Measurements from ENCODE around the gene MYO3B. TPM values are rescaled to one million over a fixed set of nuclear protein-coding genes. Genes with fewer than 3 reads are reported as not detected.

MYO3B gene
- total RNA-seq, 1 experiment from 2014 or later, result 0.63 TPM

DNA sequence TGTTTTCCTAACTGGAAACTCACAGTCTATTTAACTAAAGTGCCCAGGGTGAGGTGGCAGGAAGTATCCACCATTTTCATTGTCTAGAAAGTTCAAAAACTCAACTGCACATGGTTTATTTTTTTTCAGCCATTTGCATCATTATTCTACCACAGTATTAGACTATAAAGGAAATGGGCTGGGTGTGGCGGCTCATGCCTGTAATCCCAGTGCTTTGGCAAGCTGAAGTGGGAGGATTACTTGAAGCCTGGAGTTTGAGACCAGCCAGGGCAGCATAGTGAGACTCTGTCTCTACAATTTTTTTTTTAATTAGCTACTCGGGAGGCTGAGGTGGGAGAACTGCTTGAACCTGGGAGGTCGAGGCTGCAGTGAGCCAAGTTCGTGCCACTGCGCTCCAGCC, 213.8 kb downstream of the MYO3B start:
- H3K9me3 Mint-ChIP-seq, result no peaks in the 10 kb centered on the region
- Histone ChIP-seq H3T11ph (ENCODE audit: low read length) (no peak overlapping the region), H3K4ac (ENCODE audit: low read depth, low read length) (no peak overlapping the region), H3K27ac (ENCODE audit: insufficient read length, low read depth, low read length) (no peak overlapping the region), H3K79me2 (ENCODE audit: insufficient read depth, low read length) (no peaks in the 10 kb centered on the region), H2BK120ac (ENCODE audit: low read depth, low read length, poor library complexity, severe bottlenecking) (no peak overlapping the region), H2BK20ac (ENCODE audit: low read depth, low read length, poor library complexity, severe bottlenecking) (no peak overlapping the region), H3K9ac (ENCODE audit: extremely low read depth, insufficient read length, low read length) (no peak overlapping the region), H3K14ac (ENCODE audit: insufficient read depth, low read length) (no peak overlapping the region), H3K79me1 (ENCODE audit: insufficient read depth, low read depth, low read length, poor library complexity, severe bottlenecking) (no peaks in the 10 kb centered on the region), H3K56ac (ENCODE audit: insufficient read length, low read depth, low read length) (no peak overlapping the region), H2BK5ac (ENCODE audit: insufficient read length, low read length) (no peak overlapping the region), H4K5ac (ENCODE audit: insufficient read length, low read depth, low read length) (no peak overlapping the region), H3K9me3 (ENCODE audit: control insufficient read depth, low read depth, low read length) (no peaks in the 10 kb centered on the region), H3K4me1 (ENCODE audit: insufficient read depth, low read length) (no peaks in the 10 kb centered on the region), H3K23me2 (ENCODE audit: insufficient read length, low read depth, low read length, poor library complexity, severe bottlenecking) (no peaks in the 10 kb centered on the region), H2BK12ac (ENCODE audit: insufficient read length, low read depth, low read length) (no peak overlapping the region), H3K27me3 (ENCODE audit: insufficient read depth, low read length) (no peaks in the 10 kb centered on the region), H3K18ac (ENCODE audit: insufficient read length, low read depth, low read length) (no peak overlapping the region), H2AK5ac (ENCODE audit: insufficient read length, low read length) (no peak overlapping the region), H4K20me1 (ENCODE audit: control insufficient read depth, insufficient read depth, insufficient read length) (no peaks in the 10 kb centered on the region), H4K8ac (replicated peaks; ENCODE audit: insufficient read length, low read depth, low read length) (no peak overlapping the region), H4K91ac (ENCODE audit: insufficient read length, low read depth, low read length) (no peak overlapping the region), H3K4me2 (ENCODE audit: insufficient read depth, insufficient read length, low read length) (no peak overlapping the region), H2BK15ac (ENCODE audit: low read depth, low read length) (no peak overlapping the region), H2AFZ (ENCODE audit: low read length) (no peak overlapping the region), H3K23ac (ENCODE audit: insufficient read length, low read depth, low read length) (no peak overlapping the region)
- H3K4me3 Mint-ChIP-seq, result no peak overlapping the region
- no peak for TF ChIP-seq CTCF (conservative IDR thresholded peaks at IDR 0.05)
- no peak overlapping the region for H3K27ac Mint-ChIP-seq
- no peak for DNase-seq
- H3K4me1 Mint-ChIP-seq, result peaks cover 10% of the 10 kb centered on the region in 2 experiments
- H3K36me3 Mint-ChIP-seq (ENCODE audit: insufficient read depth in 1 of 3, low read depth in 3 of 3), result no peaks in the 10 kb centered on the region
- WGBS (ENCODE audit: extremely low coverage, insufficient read length, low lambda C conversion rate), result no CpG with 5 or more reads among the region's 5 CpGs
- H3K27me3 Mint-ChIP-seq (ENCODE audit: low read depth), result peaks cover 5% of the 10 kb centered on the region

Data from H9 (cell line).